Fibroblast of skin of right quadriceps (primary cell): ENCODE measurements around the gene BRCC3.
"Not testable (repeated sequence)": the region's sequence is repeated elsewhere in the genome, so short reads cannot be mapped to it uniquely, and the experiment has no call there.

Experiments
- DNase-seq: peaks from one replicate; pipeline ENCODE4 v3.0.0-alpha.2; 2013

Gene BRCC3

DNA sequence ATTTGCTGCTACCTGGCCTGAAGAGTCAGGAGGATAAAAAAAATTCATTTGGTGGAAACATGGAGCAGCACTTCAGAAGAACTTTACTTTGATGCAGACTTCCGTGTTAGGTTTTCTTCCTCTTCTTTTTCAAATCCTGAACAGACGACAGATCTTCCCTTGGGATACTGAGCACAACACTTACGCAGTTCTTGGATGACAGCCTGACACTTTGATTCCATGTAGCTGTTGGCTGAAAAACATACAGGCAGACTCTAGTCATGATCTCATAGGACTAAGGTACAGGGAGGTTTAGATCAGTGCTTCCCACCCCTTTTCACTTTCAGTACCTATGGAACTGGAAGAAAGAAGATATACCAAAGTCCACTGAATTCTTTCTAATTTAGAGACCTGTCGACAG is 9.5 kb upstream of the BRCC3 start:
- no peak for DNase-seq

DNA sequence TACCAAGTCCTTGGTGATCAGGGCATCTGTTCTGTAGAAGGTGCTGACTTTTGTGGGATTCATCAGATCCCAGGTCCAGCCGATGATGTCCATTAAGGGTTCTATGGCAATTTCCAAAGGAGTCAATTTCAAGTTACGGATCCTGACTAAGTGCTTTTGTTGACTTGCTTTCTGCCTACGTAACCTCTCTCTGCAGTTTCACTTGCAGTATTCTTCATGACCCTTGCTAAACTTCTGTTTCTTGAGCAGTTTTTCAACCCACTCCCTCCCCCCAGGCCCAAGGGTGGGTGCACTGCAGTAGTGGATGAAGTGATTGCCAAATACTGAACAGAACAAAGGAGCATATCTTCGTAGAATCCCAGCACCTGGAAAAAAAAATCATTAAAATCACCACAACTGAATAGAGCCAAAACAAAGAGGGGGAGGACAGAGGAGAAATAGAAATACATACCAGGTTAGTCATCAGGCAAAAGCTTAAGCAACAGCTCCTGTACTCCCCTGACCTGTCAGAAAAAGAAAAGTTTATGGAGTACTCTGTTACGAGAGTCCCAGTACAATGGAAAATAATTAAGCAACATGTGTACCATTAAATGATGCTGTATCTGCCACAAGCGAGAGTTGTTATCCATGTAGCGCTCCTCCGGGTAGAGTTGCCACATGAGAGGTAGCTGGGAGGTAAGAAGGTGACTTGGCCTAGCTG is 6.1 kb upstream of the BRCC3 start:
- peak; percentile 27 for DNase-seq

DNA sequence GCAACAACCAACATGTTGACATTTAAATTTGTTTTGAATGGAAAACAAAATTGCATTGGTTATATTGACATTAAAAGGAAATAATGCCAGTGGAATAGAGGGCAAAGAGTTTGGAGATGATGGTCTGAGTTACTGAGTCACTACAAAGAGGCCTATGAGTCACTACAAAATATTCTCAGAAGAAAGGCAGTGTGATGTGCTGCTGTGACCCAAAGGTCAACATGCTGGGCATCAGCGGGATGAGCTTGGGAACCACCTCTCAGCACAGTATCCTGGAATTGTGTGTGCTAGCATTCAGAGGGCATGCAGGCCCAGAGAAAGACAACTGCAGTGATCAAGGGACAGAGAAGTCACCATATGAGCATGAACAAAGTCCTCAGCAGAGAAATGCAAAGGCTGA is 3.1 kb upstream of the BRCC3 start:
- DNase-seq: peak; percentile 23

DNA sequence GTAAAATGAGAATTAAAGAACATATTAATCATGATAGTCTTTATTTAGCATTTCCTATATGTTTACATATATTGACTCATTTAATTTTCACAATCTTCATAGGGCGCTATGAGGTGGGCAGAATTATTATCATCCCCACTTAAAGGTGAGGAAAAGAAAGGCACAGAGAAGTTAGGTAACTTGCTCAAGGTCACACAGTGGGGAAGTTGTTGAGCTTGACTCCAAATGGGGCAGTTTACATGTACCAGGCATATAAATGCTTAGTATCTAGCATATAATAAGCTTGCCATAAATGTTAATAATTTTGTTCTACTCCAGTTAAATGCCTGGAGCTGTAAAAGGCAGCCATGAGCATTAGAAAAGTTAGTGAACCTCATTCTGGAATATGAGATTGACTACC is 1.9 kb upstream of the BRCC3 start:
- no peak for DNase-seq

GRCh38 chrX:155070038-155070437 is 1.3 kb upstream of the BRCC3 start:
- DNase-seq: no peak

DNA sequence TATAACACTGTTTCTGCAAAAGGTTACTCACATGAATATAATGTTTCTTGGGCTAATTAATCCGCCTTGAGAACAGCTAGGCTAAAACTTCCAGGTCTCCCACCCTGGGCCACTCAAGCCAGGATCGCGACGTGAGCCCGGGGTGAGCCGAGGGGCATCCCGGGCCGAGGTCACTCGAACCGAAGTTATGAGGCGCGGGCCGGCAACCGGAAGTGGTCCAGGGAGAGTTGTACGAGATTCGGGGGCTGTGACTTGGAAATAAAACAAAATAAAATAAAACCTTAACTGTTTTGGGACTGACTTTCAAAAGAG is 689 bp upstream of the BRCC3 start:
- no peak for DNase-seq

DNA sequence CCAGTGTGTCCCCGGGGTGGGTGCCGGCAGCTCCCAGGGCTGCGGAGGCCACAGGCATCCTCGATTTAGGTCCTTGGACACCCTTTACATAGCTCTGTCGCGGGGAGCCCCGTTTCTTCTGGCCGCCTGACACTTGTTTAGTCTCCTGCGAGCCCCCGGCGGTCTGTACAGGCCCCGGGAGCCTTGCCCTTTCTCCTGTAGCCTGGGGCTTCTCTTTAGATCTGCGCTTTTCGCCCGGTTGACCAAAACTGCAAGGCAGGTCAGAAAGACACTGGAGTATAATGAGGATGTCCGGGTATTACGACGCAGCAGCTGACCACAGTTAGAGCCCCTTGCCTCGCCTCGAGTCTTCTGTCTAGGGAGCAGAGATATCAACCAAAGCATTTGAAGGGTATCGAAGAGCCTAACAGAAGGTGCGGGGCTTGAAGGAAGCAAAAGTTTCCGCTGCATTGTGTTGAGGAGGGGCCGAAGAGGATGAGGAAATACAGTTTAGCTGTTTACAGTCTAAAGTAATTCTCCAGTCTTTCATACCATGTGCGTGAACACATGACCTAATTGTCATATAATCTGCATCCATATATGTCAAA is 479 bp downstream of the BRCC3 start:
- DNase-seq: peak; percentile 2

DNA sequence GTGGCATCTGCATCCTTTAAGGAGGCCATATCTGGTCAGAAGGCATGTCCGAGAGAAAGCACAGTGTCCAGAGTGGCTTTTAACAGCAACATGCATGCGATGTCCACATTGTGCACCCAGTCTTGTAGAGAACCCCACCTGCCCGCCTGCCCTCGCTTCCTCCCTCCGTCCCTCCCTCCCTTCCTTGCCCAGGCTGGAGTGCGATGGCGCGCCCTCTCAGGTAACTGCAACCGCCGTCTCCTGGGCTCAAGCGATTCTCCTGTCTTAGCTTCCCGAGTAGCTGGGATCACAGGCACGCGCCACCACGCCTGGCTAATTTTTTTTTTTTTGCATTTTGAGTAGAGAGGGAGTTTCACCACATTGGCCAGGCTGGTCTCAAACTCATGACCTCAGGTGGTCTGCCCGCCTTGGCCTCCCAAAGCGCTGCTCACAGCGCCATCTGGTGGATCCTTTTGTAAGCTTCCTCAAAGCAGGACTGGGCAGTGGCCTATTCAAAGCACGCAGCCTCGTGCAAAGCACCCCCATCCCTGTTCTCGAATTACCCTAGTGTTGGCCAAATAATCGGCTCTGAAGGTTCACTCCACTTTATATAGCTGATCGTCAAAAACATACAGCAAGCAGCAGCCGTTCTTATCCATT is 15.0 kb downstream of the BRCC3 start:
- DNase-seq: peak; percentile 15

DNA sequence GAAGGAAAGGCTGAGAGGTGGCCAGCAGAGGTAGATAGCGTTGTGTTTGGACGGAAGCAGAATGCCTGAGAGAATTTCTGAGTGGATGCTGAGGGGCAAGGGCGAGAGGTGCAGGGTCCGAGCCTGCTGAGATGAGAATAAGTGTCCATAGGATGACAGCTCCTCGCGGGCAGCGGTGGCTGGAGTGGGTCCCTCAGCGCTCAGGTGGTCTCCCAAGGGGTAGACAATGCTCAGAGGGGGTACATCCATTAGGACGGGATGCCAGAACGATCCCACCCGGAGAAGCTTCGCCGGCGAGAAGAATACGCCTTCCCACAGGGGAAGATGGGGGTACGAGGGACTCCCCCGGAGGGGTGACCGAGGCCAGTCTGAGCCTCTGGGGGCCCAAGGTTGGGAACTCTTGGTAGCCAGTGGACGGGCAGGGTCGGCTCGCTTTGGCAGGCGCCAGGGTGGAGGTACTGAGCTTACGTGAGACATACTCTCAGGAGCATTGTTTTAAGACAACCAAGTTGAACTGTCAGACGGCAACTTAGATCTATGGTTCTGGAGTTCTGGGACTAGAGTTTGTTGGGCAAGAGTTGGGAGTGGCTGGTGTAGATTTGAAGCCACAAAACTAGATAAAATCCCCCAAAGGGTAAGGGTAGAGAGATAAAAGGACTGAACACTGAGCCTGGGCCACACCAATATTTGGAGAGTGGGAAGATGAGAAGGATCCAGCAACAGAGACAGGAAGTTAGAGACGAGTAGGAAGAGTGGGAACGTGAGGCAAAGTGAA is 15.8 kb downstream of the BRCC3 start:
- no peak for DNase-seq

DNA sequence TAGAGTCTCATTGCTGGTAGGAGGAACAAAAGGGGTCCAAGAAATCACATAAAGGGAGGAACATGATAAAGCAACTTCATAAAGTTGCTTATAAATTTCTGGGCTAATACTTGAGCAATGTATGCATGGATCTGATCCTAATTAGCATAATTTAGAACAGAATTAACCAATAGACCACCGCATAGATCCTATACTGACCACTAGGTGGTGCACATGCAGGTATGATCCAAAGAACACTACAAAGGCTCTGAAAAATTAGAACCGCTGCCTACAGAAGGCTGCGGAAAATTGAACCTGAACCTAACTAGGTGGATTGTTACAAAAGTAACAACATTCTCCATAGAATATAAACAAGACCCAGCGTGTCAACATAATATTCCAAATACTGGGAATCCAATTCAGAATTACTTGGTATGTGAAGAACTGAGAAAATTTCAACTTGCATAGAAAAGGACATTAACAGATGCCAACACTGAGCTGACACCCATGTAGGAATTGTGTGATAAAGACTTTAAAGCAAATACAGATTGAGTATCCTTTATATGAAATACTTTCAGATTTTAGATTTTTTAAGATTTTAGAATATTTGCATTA is 23.3 kb downstream of the BRCC3 start:
- peak; percentile 20 for DNase-seq

DNA sequence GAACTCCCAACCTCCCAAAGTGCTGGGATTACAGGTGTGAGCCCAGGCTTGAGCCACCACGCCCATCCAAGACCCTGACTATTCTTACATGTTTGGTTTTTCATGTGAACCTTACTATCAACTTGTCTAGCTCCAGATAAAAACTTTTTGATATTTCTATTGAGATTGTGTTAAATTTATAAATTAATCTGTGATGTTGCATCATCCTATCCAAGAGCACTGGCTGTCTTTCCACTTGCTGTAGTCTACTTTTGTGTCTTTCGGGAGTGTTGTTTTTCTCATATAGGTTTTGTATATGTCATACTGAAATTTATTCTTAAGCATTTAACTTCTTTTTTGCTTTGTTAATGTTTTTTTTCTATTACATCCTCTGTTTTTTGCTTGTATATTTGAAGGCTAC is 34.6 kb downstream of the BRCC3 start:
- DNase-seq: no peak

GRCh38 chrX:155108427-155108826 is 37.1 kb downstream of the BRCC3 start:
- no peak for DNase-seq

DNA sequence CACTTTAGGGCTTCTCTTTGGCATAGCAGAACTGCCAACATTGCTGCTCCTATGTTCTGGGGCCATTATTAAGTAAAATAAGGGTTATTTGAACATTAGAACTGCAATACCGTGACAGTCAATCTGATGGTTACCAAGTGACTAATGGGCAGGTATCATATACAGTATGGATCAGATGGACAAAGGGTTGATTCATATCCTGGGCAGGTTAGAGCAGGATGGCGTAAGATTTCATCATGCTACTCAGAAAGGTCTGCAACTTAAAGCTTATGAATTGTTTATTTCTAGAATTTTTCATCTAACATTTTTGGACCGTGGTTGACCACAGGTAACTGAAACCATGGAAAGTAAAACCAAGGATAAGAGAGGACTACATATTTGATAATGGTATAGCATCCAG is 40.9 kb downstream of the BRCC3 start:
- peak; percentile 0 for DNase-seq

DNA sequence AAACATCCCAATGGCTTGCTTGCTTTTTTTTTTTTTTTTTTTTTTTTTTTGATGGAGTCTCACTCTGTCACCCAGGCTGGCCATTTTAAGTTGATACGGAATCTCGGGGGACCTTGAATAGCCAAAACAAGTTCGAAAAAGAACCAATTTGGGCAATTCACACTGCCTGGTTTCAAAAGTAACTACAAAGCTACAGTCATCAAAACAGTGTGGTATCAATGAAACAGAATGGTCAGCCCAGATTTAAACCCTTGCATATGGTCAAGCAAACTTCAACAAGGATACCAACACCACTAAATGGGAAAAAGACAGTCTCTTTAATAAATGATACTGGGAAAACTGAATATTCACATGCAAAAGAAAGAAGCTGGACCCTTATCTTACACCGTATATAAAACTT is 41.8 kb downstream of the BRCC3 start:
- no peak for DNase-seq

GRCh38 chrX:155115174-155115819 is 44.0 kb downstream of the BRCC3 start:
- DNase-seq: no peak

DNA sequence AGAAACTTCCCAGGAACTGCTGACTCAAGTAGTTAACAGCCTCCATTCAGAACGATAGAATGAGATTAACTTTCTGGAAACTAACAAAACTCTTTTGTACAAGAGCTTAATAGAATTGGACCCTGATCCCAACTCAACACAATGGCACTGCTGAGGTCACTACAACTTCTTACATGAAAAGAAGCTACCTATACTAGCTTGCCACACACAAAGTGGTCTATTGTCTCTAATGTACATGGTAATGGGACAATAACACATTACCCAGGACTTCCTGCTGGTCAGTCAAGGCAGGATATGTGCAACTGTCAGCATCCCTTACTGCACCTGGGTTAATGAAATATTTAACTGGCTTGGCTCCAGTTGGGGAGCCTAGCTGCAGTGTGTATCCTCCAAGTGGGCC is 56.2 kb downstream of the BRCC3 start:
- no peak for DNase-seq

DNA sequence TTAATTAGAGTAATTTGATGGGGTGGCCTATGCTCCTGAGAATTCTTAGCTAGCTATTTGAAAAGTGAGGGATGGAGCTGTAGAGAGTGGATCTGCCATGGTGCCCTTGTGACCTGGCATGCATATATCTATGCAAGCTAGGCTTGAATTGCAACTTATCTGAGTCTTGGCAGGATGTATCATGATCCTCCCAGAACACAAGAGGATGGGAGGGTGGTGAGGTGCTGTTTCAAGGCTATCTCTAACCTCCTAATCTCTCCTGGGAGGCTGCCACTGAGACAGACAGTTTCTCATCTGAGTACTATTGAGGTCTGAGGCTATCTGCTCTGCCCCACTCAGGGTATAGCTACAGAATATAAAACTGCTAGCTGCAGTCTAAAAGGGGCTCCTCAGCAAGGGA is 56.6 kb downstream of the BRCC3 start:
- no peak for DNase-seq

DNA sequence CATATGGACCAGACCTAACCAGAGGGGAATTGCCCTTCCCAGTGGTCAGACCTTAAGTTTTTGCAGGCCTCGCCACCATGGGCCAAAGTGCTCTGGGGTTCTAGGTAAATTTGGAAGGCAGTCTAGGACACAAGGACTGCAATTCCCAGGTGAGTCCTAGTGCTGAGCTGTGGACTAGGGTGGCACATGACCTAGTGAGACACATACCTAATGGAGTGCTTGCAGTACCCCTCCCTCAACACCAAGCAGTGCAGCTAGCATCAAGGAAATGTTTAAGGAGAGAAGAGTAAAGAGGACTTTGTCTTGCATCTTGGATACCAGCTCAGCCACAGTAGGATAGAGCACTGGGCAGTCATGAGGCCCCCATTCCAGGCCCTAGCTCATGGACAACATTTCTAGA is 60.8 kb downstream of the BRCC3 start:
- DNase-seq: no peak

DNA sequence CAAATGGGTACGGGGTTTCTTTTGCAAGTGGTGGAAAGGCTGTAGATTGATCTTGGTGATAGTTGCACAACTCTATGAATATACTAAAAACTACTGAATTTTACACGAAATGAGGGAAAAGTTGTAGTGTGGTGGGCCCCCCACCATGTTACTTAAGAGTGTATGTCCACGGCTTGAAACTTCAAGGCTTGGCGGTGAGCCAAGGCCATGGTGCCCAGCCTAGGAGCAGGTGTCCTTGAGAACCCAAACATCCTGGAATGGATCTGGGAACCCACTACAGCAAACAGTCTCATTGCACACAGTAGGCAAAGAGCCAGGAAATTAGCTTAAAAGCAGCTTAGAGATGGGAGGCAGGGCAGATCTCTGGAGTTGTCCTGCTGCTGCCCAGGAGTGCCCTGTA is 62.9 kb downstream of the BRCC3 start:
- DNase-seq: no peak

- no peak for DNase-seq
These were observed 72.7 kb downstream of the BRCC3 start for GRCh38 chrX:155143959-155144548.

- DNase-seq: no peak
These were observed 73.6 kb downstream of the BRCC3 start for GRCh38 chrX:155144926-155145325.

DNA sequence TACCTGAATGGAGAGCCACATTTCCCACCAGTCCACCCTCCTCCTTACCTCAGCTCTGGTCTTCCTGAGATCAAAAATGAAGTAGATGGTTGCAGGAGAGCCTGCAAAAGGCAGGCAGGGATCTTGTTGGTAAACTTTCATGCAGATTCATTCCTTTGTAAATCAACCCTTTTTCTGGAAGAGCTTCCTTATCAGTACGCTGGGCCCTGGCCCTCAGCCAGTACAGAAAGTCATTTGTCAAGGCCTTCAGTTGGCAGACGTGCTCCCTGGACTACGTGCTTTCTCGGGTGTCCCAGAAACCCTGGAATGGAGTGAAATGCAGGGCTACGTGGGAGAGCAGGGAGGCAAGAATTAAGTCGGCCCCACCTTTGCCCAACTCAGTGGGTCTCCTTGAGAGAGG is 76.3 kb downstream of the BRCC3 start:
- DNase-seq: not testable (repeated sequence)

DNA sequence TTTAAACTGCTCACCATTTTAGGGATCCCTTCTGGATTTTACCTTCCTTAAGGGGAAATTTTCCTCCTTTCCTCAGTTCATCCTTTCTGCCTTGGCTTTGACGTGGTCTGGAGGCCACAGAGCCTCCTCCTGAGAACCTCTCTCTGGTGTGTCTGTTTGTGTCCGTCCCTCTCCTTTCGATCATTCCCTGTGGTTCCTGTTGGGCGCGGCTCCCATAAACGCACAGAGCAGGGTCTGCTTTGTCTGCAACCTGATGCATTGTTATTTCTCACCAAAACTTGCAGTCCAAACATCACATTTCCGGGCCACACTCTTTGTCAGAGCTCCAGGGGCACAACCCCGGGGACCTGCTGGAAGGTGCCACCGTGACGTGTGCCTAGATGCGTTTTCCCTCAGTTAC is 76.9 kb downstream of the BRCC3 start:
- not testable (repeated sequence) for DNase-seq
